WTC11 (cell line): ENCODE data around the gene CES5A. TPM values are rescaled to one million over a fixed set of nuclear protein-coding genes. Genes with fewer than 3 reads are reported as not detected.

ENCODE experiments used
- ATAC-seq: fragments of 200-7000 bp; cut with Tn5 transposase; 2 replicates; pipeline ENCODE4 v1.10.0; 2021; ENCODE audit warnings: mild to moderate bottlenecking, moderate library complexity
- CTCF ChIA-PET: fragments of 300-600 bp; sonication (Branson Sonifier 250); formaldehyde crosslinking; loops from one replicate; lab custom pipeline; 2021; ENCODE audit warnings: antibody characterized with exemption; lab: Charles Lee
- POLR2A ChIA-PET: fragments of 350-600 bp; sonication (Branson Sonifier 250); formaldehyde crosslinking; loops from one replicate; lab custom pipeline; 2021; ENCODE audit warnings: antibody characterized with exemption; lab: Charles Lee
- DNase-seq: peaks from one replicate; pipeline ENCODE4 v3.0.0; 2021; ENCODE audit warnings: low spot score
- H3K27ac Mint-ChIP-seq: 2 replicates; pipeline ENCODE4 v1.8.0; 2021; ENCODE audit warnings: mixed read lengths
- H3K27me3 Mint-ChIP-seq: 2 replicates; pipeline ENCODE4 v1.8.0; 2021; ENCODE audit warnings: low read depth, mild to moderate bottlenecking, moderate library complexity, mixed read lengths
- H3K36me3 Mint-ChIP-seq: 2 replicates; pipeline ENCODE4 v1.8.0; 2021; ENCODE audit warnings: mixed read lengths
- H3K4me1 Mint-ChIP-seq: 2 replicates; pipeline ENCODE4 v1.8.0; 2022; ENCODE audit warnings: mixed read lengths
- H3K4me3 Mint-ChIP-seq: 2 replicates; pipeline ENCODE4 v1.8.0; 2021; ENCODE audit warnings: mild to moderate bottlenecking, moderate library complexity, mixed read lengths
- H3K9me3 Mint-ChIP-seq: 2 replicates; pipeline ENCODE4 v1.8.0; 2021; ENCODE audit warnings: mixed read lengths
- ATF2 ChIP-seq: sonication (generic); formaldehyde crosslinking; IDR thresholded peaks from 2 replicates; pipeline ENCODE4 v1.8.1; 2022; ENCODE audit warnings: low read depth, missing genetic modification reagents, borderline replicate concordance
- CDX4 ChIP-seq: fragments of 250-450 bp; sonication (Bioruptor Pico); IDR thresholded peaks from 2 replicates; pipeline ENCODE4 v1.9.0; 2021; ENCODE audit warnings: moderate library complexity, mild to moderate bottlenecking, inconsistent platforms, borderline replicate concordance
- ESRRA ChIP-seq: sonication (generic); formaldehyde crosslinking; IDR thresholded peaks from 2 replicates; pipeline ENCODE4 v1.8.1; 2022; ENCODE audit warnings: mild to moderate bottlenecking, missing genetic modification reagents, borderline replicate concordance
- FOXK1 ChIP-seq: sonication (generic); formaldehyde crosslinking; IDR thresholded peaks from 2 replicates; pipeline ENCODE4 v1.8.0; 2022; ENCODE audit warnings: mild to moderate bottlenecking, moderate library complexity, missing genetic modification reagents
- GTF2I ChIP-seq: fragments of 250-450 bp; sonication (Bioruptor Pico); conservative IDR thresholded peaks from 2 replicates; pipeline ENCODE4 v1.4.0; 2021; ENCODE audit warnings: mild to moderate bottlenecking
- JAZF1 ChIP-seq: fragments of 250-450 bp; sonication (Bioruptor Pico); IDR thresholded peaks from 2 replicates; pipeline ENCODE4 v1.9.0; 2021; ENCODE audit warnings: moderate library complexity, mild to moderate bottlenecking, inconsistent platforms
- JUN ChIP-seq: sonication (generic); formaldehyde crosslinking; IDR thresholded peaks from 2 replicates; pipeline ENCODE4 v1.8.0; 2023; ENCODE audit warnings: mild to moderate bottlenecking, missing genetic modification reagents
- KAT7 ChIP-seq: sonication (generic); formaldehyde crosslinking; IDR thresholded peaks from 2 replicates; pipeline ENCODE4 v1.8.1; 2023; ENCODE audit warnings: missing genetic modification reagents, mild to moderate bottlenecking, borderline replicate concordance
- NFYB ChIP-seq: sonication (generic); formaldehyde crosslinking; conservative IDR thresholded peaks from 2 replicates; pipeline ENCODE4 v1.8.0; 2022; ENCODE audit warnings: low read depth, missing genetic modification reagents
- NR1H2 ChIP-seq: sonication (generic); formaldehyde crosslinking; IDR thresholded peaks from 2 replicates; pipeline ENCODE4 v1.9.0; 2021; ENCODE audit warnings: mild to moderate bottlenecking, moderate library complexity, missing genetic modification reagents
- OVOL2 ChIP-seq: fragments of 250-450 bp; sonication (Bioruptor Pico); IDR thresholded peaks from 2 replicates; pipeline ENCODE4 v1.9.0; 2021; ENCODE audit warnings: mild to moderate bottlenecking, borderline replicate concordance
- PRRX2 ChIP-seq: fragments of 250-450 bp; sonication (Bioruptor Pico); IDR thresholded peaks from 2 replicates; pipeline ENCODE4 v1.8.0; 2021; ENCODE audit warnings: mild to moderate bottlenecking
- RELA ChIP-seq: sonication (generic); formaldehyde crosslinking; IDR thresholded peaks from 2 replicates; pipeline ENCODE4 v1.8.1; 2022; ENCODE audit warnings: missing genetic modification reagents, mild to moderate bottlenecking, borderline replicate concordance
- RORB ChIP-seq: fragments of 250-450 bp; sonication (Bioruptor Pico); IDR thresholded peaks from 2 replicates; pipeline ENCODE4 v1.9.0; 2021; ENCODE audit warnings: mild to moderate bottlenecking
- SMAD3 ChIP-seq: sonication (generic); formaldehyde crosslinking; IDR thresholded peaks from 2 replicates; pipeline ENCODE4 v1.8.0; 2022; ENCODE audit warnings: missing genetic modification reagents, mild to moderate bottlenecking, borderline replicate concordance
- SOX15 ChIP-seq: fragments of 250-450 bp; sonication (Bioruptor Pico); IDR thresholded peaks from 2 replicates; pipeline ENCODE4 v1.9.0; 2021; ENCODE audit warnings: mild to moderate bottlenecking
- STAT6 ChIP-seq: sonication (generic); formaldehyde crosslinking; conservative IDR thresholded peaks from 2 replicates; pipeline ENCODE4 v1.8.1; 2023; ENCODE audit warnings: mild to moderate bottlenecking, low read depth, missing genetic modification reagents, moderate library complexity
- TEAD1 ChIP-seq: sonication (generic); formaldehyde crosslinking; IDR thresholded peaks from 2 replicates; pipeline ENCODE4 v1.8.0; 2022; ENCODE audit warnings: mild to moderate bottlenecking, missing genetic modification reagents
- ZBTB21 ChIP-seq: sonication (generic); formaldehyde crosslinking; IDR thresholded peaks from 2 replicates; pipeline ENCODE4 v1.8.1; 2023; ENCODE audit warnings: mild to moderate bottlenecking, missing genetic modification reagents, borderline replicate concordance
- ZMAT4 ChIP-seq: fragments of 250-450 bp; sonication (Bioruptor Pico); IDR thresholded peaks from 2 replicates; pipeline ENCODE4 v1.9.0; 2021; ENCODE audit warnings: mild to moderate bottlenecking
- ZNF219 ChIP-seq: sonication (generic); formaldehyde crosslinking; IDR thresholded peaks from 2 replicates; pipeline ENCODE4 v1.8.0; 2023; ENCODE audit warnings: missing genetic modification reagents, mild to moderate bottlenecking, borderline replicate concordance
- ZNF263 ChIP-seq: sonication (generic); formaldehyde crosslinking; IDR thresholded peaks from 2 replicates; pipeline ENCODE4 v1.8.1; 2022; ENCODE audit warnings: low read depth, mild to moderate bottlenecking, moderate library complexity, missing genetic modification reagents
- ZNF423 ChIP-seq: fragments of 250-450 bp; sonication (Bioruptor Pico); IDR thresholded peaks from 2 replicates; pipeline ENCODE4 v2.1.2; 2022; ENCODE audit warnings: mild to moderate bottlenecking, moderate library complexity
- ZSCAN18 ChIP-seq: fragments of 250-450 bp; sonication (Bioruptor Pico); IDR thresholded peaks from 2 replicates; pipeline ENCODE4 v2.1.2; 2022; ENCODE audit warnings: mild to moderate bottlenecking, moderate library complexity
- total RNA-seq: library from RNA; stranded (reverse); gene quantifications from 3 replicates; pipeline ENCODE4 v1.2.3, GENCODE V29; 2021

Gene CES5A
- total RNA-seq, 1 experiment from 2014 or later: not detected

- TF ChIP-seq STAT6 (CRISPR knock-in tag) (no peak), ZBTB21 (CRISPR knock-in tag) (no peak), SOX15 (CRISPR knock-in tag) (no peak), KAT7 (CRISPR knock-in tag) (no peak), TEAD1 (no peak), ZNF263 (CRISPR knock-in tag) (no peak), NR1H2 (CRISPR knock-in tag) (no peak)
- TF ChIP-seq, all 79 proteins: peak for 0
These were observed 13.4 kb upstream of the CES5A start (continued) for GRCh38 chr16:55888546-55888945.

- ChIA-PET POLR2A (no interaction called here), CTCF (no interaction called here)
- Mint-ChIP-seq H3K36me3 (0 out of 2 replicates have a peak, but pooled peaks cover 9% of the 10 kb centered on the region), H3K4me3 (no peak overlapping the region), H3K27me3 (no peaks in the 10 kb centered on the region; the same call in 1 of the 2 replicates), H3K4me1 (no peaks in the 10 kb centered on the region), H3K9me3 (peaks cover 30% of the 10 kb centered on the region), H3K27ac (no peak overlapping the region)
- DNase-seq (no peak), ATAC-seq (no peak)
- no peak for TF ChIP-seq ZNF423 (CRISPR knock-in tag)
- no peak for TF ChIP-seq SOX15 (CRISPR knock-in tag)
- TF ChIP-seq PRRX2 (CRISPR knock-in tag): no peak
- TF ChIP-seq ESRRA (CRISPR knock-in tag): no peak
- TF ChIP-seq JAZF1 (CRISPR knock-in tag): no peak
- no peak for TF ChIP-seq ATF2 (CRISPR knock-in tag)
These were observed 1.7 kb upstream of the CES5A start for GRCh38 chr16:55876854-55877253.

- peaks cover 11% of the 10 kb centered on the region; the same call in 1 of the 2 replicates for H3K9me3 Mint-ChIP-seq
- DNase-seq: no peak
- H3K27ac Mint-ChIP-seq: no peak overlapping the region
- POLR2A ChIA-PET: no interaction called here
- no peak for ATAC-seq
- TF ChIP-seq ZMAT4 (CRISPR knock-in tag): no peak
- CTCF ChIA-PET: no interaction called here
- no peaks in the 10 kb centered on the region for H3K36me3 Mint-ChIP-seq
- H3K4me1 Mint-ChIP-seq: no peaks in the 10 kb centered on the region
- no peak overlapping the region for H3K4me3 Mint-ChIP-seq
- H3K27me3 Mint-ChIP-seq: peaks cover 4% of the 10 kb centered on the region
These were observed 2.1 kb downstream of the CES5A start for GRCh38 chr16:55873122-55873521.

GRCh38 chr16:55872130-55872529, 3.0 kb downstream of the CES5A start:
- no peaks in the 10 kb centered on the region for H3K36me3 Mint-ChIP-seq
- ChIA-PET CTCF (interaction anchor here (1.0 kb wide), 1 partner anchor 72 kb away, joined by 3 read pairs; no protein-coding TSS in a partner anchor), POLR2A (no interaction called here)
- H3K9me3 Mint-ChIP-seq: peaks cover 11% of the 10 kb centered on the region; the same call in 1 of the 2 replicates
- peaks cover 4% of the 10 kb centered on the region for H3K27me3 Mint-ChIP-seq
- H3K4me1 Mint-ChIP-seq: no peaks in the 10 kb centered on the region
- no peak for DNase-seq
- H3K4me3 Mint-ChIP-seq: no peak overlapping the region
- no peak for ATAC-seq
- no peak overlapping the region for H3K27ac Mint-ChIP-seq
- TF ChIP-seq ZNF219 (no peak), GTF2I (CRISPR knock-in tag) (no peak), RORB (CRISPR knock-in tag) (no peak), KAT7 (CRISPR knock-in tag) (no peak), CDX4 (CRISPR knock-in tag) (no peak), NFYB (CRISPR knock-in tag) (no peak), ZSCAN18 (no peak), SMAD3 (CRISPR knock-in tag) (no peak), JUN (CRISPR knock-in tag) (no peak), RELA (CRISPR knock-in tag) (no peak), OVOL2 (no peak), ZNF263 (CRISPR knock-in tag) (no peak), FOXK1 (CRISPR knock-in tag) (no peak)
